ENCODE data around the gene MYH15. TPM values are rescaled to one million over a fixed set of nuclear protein-coding genes. Genes with fewer than 3 reads are reported as not detected.

Gene MYH15
- total RNA-seq, 1 experiment from 2014 or later: 1.2 TPM

- Histone ChIP-seq H3K36me3 (ENCODE audit: control insufficient read depth, insufficient read depth, low read length) (no peaks in the 10 kb centered on the region), H3K27ac (ENCODE audit: low read length) (no peak overlapping the region), H3K9me3 (ENCODE audit: control insufficient read depth, insufficient read depth, low read depth, low read length) (peaks cover 3% of the 10 kb centered on the region; the same call in 1 of the 2 replicates), H3K4me1 (ENCODE audit: control insufficient read depth, insufficient read depth, low read length) (no peaks in the 10 kb centered on the region), H3K27me3 (ENCODE audit: control insufficient read depth, insufficient read depth, low read length) (no peaks in the 10 kb centered on the region), H3K4me3 (ENCODE audit: low read depth in 2 of 2, low read length in 2 of 2) (no peak overlapping the region)
- ChIA-PET POLR2A (no interaction called here), CTCF (no interaction called here)
- ATAC-seq: no peak
- intact Hi-C loops (cut with micrococcal nuclease; ENCODE audit: unreplicated experiment) (no loop called here), in situ Hi-C loops (cut with HindIII; ENCODE audit: low pct_unique_long_range_greater_than_20kb, low sequenced_read_pairs) (no loop called here)
- DNase-seq (ENCODE audit: low read depth, low spot score): no peak
- TF ChIP-seq TCF7L2 (IDR thresholded peaks at IDR 0.05; ENCODE audit: low read depth, low read length): no peak
- no peak for TF ChIP-seq POLR2AphosphoS5 (IDR thresholded peaks at IDR 0.05; ENCODE audit: low read depth, low read length)
- TF ChIP-seq, protein P1, sequence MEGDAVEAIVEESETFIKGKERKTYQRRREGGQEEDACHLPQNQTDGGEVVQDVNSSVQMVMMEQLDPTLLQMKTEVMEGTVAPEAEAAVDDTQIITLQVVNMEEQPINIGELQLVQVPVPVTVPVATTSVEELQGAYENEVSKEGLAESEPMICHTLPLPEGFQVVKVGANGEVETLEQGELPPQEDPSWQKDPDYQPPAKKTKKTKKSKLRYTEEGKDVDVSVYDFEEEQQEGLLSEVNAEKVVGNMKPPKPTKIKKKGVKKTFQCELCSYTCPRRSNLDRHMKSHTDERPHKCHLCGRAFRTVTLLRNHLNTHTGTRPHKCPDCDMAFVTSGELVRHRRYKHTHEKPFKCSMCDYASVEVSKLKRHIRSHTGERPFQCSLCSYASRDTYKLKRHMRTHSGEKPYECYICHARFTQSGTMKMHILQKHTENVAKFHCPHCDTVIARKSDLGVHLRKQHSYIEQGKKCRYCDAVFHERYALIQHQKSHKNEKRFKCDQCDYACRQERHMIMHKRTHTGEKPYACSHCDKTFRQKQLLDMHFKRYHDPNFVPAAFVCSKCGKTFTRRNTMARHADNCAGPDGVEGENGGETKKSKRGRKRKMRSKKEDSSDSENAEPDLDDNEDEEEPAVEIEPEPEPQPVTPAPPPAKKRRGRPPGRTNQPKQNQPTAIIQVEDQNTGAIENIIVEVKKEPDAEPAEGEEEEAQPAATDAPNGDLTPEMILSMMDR (IDR thresholded peaks at IDR 0.05): no peak
- no peak for TF ChIP-seq REST (IDR thresholded peaks at IDR 0.05; ENCODE audit: insufficient read depth in 1 of 2, low read depth in 2 of 2, low read length in 1 of 2)
- no peak for TF ChIP-seq SIN3A (IDR thresholded peaks at IDR 0.05; ENCODE audit: borderline replicate concordance, insufficient read depth, low read depth, low read length)
- no TSS peak for BruUV-seq (replicated peaks)
Measured at GRCh38 chr3:108455212-108455705, 55.1 kb downstream of the MYH15 start.

DNA sequence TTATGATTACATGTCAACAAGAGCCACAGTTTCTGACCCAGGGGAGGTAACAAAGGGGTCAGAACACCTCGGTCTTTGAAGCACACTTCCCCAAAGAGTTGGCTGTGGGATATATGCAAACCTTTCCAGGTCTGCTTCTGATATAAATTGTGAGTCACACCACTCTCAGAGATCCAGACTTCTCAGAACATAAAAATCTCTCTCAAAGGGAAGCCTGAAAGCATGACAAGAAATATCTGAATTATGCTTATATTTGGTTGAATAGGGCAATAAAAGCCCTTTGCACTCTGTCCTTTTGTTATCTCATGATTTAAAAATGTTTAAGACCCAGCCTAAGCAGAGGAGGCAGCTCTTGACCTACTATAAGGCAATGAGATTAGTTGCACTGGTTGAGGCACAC, 56.8 kb downstream of the MYH15 start:
- H3K9me3 ChIP-seq (ENCODE audit: control insufficient read depth, insufficient read depth, low read depth, low read length): peaks cover 3% of the 10 kb centered on the region; the same call in 1 of the 2 replicates
- in situ Hi-C loops (cut with HindIII; ENCODE audit: low pct_unique_long_range_greater_than_20kb, low sequenced_read_pairs) (no loop called here), intact Hi-C loops (cut with micrococcal nuclease; ENCODE audit: unreplicated experiment) (no loop called here)
- no peak overlapping the region for H3K4me3 ChIP-seq (ENCODE audit: low read depth in 2 of 2, low read length in 2 of 2)
- no peaks in the 10 kb centered on the region for H3K4me1 ChIP-seq (ENCODE audit: control insufficient read depth, insufficient read depth, low read length)
- H3K27ac ChIP-seq (ENCODE audit: low read length): no peak overlapping the region
- DNase-seq (ENCODE audit: low read depth, low spot score) (no peak), ATAC-seq (no peak)
- H3K27me3 ChIP-seq (ENCODE audit: control insufficient read depth, insufficient read depth, low read length): no peaks in the 10 kb centered on the region
- no TSS peak for BruUV-seq (replicated peaks)
- TF ChIP-seq, protein P1 (IDR thresholded peaks at IDR 0.05): no peak
- no peak for TF ChIP-seq POLR2AphosphoS5 (IDR thresholded peaks at IDR 0.05; ENCODE audit: low read depth, low read length)
- no peak for TF ChIP-seq REST (IDR thresholded peaks at IDR 0.05; ENCODE audit: insufficient read depth in 1 of 2, low read depth in 2 of 2, low read length in 1 of 2)
- TF ChIP-seq TCF7L2 (IDR thresholded peaks at IDR 0.05; ENCODE audit: low read depth, low read length): no peak
- no peak for TF ChIP-seq SIN3A (IDR thresholded peaks at IDR 0.05; ENCODE audit: borderline replicate concordance, insufficient read depth, low read depth, low read length)
- CTCF ChIA-PET: no interaction called here
- POLR2A ChIA-PET: no interaction called here
- no peaks in the 10 kb centered on the region for H3K36me3 ChIP-seq (ENCODE audit: control insufficient read depth, insufficient read depth, low read length)
